NOMO-1 treated with DMSO at 0.1 percent for 48 hours (cell line): ENCODE measurements around the gene ANGPTL8.

ENCODE experiments used
- DNase-seq: peaks from one replicate; lab custom pipeline; 2025; ENCODE audit not compliant: unreplicated experiment; lab: John Stamatoyannopoulos, UW

ANGPTL8 gene

GRCh38 chr19:11239377-11240000, at the start of gene ANGPTL8:
TSS of gene ANGPTL8 (plus strand) at chr19:11239619. CDS start at chr19:11239638, 19 bp downstream.
- DNase-seq = no peak

GRCh38 chr19:11190501-11190900, 48.9 kb upstream of the ANGPTL8 start:
- DNase-seq = no peak

GRCh38 chr19:11191273-11191755, 48.1 kb upstream of the ANGPTL8 start:
- no peak for DNase-seq

- no peak for DNase-seq
Observed at GRCh38 chr19:11191934-11192333, 47.5 kb upstream of the ANGPTL8 start.

- DNase-seq = no peak
Observed at GRCh38 chr19:11192957-11193939, 46.2 kb upstream of the ANGPTL8 start.

- no peak for DNase-seq
Observed at GRCh38 chr19:11194173-11194572, 45.2 kb upstream of the ANGPTL8 start.

- no peak for DNase-seq
Observed at GRCh38 chr19:11194656-11195558, 44.5 kb upstream of the ANGPTL8 start.

GRCh38 chr19:11195681-11196080, 43.7 kb upstream of the ANGPTL8 start:
- no peak for DNase-seq

- no peak for DNase-seq
Observed at GRCh38 chr19:11196406-11197287, 42.8 kb upstream of the ANGPTL8 start.

GRCh38 chr19:11197291-11198174, 41.9 kb upstream of the ANGPTL8 start, which contains the start of gene KANK2:
TSS of gene KANK2 (minus strand) at chr19:11197545. CDS start at chr19:11194511, 3,034 bp downstream.
- peak; percentile 78 for DNase-seq

GRCh38 chr19:11198175-11198534, 41.3 kb upstream of the ANGPTL8 start:
- no peak for DNase-seq

- DNase-seq = no peak
Observed at GRCh38 chr19:11198769-11199424, 40.5 kb upstream of the ANGPTL8 start.

GRCh38 chr19:11199517-11199916, 39.9 kb upstream of the ANGPTL8 start:
- DNase-seq = no peak

GRCh38 chr19:11200015-11200574, 39.3 kb upstream of the ANGPTL8 start:
- DNase-seq = no peak

GRCh38 chr19:11200931-11201330, 38.5 kb upstream of the ANGPTL8 start:
- no peak for DNase-seq

- DNase-seq = no peak
Observed at GRCh38 chr19:11201791-11202190, 37.6 kb upstream of the ANGPTL8 start.

- no peak for DNase-seq
Observed at GRCh38 chr19:11202488-11203193, 36.8 kb upstream of the ANGPTL8 start.
